ENCODE data around the gene CAPS.

Gene CAPS

GRCh38 chr19:5934069-5934401 is 20.0 kb downstream of the CAPS start:
- H3K4me1 Mint-ChIP-seq = no peaks in the 10 kb centered on the region
- peaks cover 3% of the 10 kb centered on the region for H3K36me3 Mint-ChIP-seq
- no peak overlapping the region for H3K27ac Mint-ChIP-seq
- no peak overlapping the region for H3K4me3 Mint-ChIP-seq
- H3K9me3 Mint-ChIP-seq = no peaks in the 10 kb centered on the region
- no peaks in the 10 kb centered on the region for H3K27me3 Mint-ChIP-seq

- H3K4me1 Mint-ChIP-seq = no peaks in the 10 kb centered on the region
- no peaks in the 10 kb centered on the region for H3K27me3 Mint-ChIP-seq
- no peak overlapping the region for H3K4me3 Mint-ChIP-seq
- peaks cover 3% of the 10 kb centered on the region for H3K36me3 Mint-ChIP-seq
- H3K9me3 Mint-ChIP-seq = no peaks in the 10 kb centered on the region
- no peak overlapping the region for H3K27ac Mint-ChIP-seq
These were observed 20.9 kb downstream of the CAPS start for GRCh38 chr19:5934774-5935472.

DNA sequence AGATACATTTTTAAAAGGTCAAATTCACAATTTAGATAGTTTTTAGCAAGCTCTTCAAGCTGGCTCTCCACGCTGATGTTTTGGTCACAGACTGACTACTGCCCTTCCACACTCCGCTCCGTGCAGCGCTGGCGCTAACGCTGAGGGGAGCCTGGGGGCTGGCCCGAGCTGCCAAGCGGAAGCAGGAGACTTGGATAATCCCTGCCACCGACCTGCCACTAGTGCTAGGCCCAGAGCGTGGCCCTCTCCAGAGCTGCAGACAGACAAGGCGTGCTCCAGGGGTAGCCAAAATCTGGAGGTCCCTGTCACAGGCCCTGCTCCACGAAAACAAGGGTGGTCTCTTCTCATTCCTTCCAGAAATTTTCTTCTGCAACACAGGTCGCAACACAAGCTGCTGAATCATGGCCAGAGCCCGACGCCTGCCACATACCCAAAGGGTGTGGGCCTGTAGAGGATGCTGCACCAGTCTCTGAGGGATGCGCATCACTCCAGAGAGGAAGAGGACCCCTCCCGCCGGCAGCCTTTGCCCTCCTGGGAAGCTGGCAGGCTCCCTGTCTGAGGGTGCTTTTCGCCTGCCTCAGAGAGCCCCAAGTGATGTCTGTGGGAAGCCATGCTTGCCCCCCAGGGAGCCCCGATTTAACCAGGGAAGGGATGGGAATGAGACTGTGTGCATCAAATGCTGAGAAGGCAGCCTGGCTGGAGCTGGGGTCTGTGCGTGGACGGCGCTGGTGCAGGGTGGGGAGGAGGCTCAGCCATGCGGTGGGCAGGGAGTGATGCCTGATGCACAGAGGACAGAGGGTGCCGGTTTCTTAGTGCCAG is 21.6 kb downstream of the CAPS start:
- H3K27ac Mint-ChIP-seq = peak overlapping the region; percentile 59

DNA sequence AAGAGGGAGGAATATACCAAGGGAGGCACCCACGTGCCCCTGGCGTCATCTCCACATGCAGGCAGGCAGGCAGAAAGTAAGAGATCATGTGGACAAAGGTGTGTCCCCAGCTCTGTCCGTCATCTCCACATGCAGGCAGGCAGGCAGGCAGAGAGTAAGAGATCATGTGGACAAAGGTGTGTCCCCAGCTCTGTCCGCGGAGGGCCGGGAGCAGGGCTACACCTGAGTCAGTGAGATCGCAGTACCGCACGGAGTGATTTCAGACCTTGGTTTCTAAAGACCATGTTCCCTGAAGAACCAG is 22.2 kb downstream of the CAPS start:
- Mint-ChIP-seq H3K36me3 (peaks cover 3% of the 10 kb centered on the region), H3K27me3 (no peaks in the 10 kb centered on the region), H3K4me1 (no peaks in the 10 kb centered on the region), H3K9me3 (no peaks in the 10 kb centered on the region), H3K27ac (peak overlapping the region; percentile 59), H3K4me3 (no peak overlapping the region)

More for the DNA sequence above, 21.6 kb downstream of the CAPS start:
- no peaks in the 10 kb centered on the region for H3K4me1 Mint-ChIP-seq
- no peak overlapping the region for H3K4me3 Mint-ChIP-seq
- H3K27me3 Mint-ChIP-seq = no peaks in the 10 kb centered on the region
- peaks cover 3% of the 10 kb centered on the region for H3K36me3 Mint-ChIP-seq
- no peaks in the 10 kb centered on the region for H3K9me3 Mint-ChIP-seq

GRCh38 chr19:5937550-5937949 is 23.5 kb downstream of the CAPS start:
- Mint-ChIP-seq H3K4me1 (peaks cover 6% of the 10 kb centered on the region), H3K27ac (no peak overlapping the region), H3K4me3 (no peak overlapping the region), H3K27me3 (no peaks in the 10 kb centered on the region), H3K36me3 (peaks cover 3% of the 10 kb centered on the region), H3K9me3 (no peaks in the 10 kb centered on the region)

DNA sequence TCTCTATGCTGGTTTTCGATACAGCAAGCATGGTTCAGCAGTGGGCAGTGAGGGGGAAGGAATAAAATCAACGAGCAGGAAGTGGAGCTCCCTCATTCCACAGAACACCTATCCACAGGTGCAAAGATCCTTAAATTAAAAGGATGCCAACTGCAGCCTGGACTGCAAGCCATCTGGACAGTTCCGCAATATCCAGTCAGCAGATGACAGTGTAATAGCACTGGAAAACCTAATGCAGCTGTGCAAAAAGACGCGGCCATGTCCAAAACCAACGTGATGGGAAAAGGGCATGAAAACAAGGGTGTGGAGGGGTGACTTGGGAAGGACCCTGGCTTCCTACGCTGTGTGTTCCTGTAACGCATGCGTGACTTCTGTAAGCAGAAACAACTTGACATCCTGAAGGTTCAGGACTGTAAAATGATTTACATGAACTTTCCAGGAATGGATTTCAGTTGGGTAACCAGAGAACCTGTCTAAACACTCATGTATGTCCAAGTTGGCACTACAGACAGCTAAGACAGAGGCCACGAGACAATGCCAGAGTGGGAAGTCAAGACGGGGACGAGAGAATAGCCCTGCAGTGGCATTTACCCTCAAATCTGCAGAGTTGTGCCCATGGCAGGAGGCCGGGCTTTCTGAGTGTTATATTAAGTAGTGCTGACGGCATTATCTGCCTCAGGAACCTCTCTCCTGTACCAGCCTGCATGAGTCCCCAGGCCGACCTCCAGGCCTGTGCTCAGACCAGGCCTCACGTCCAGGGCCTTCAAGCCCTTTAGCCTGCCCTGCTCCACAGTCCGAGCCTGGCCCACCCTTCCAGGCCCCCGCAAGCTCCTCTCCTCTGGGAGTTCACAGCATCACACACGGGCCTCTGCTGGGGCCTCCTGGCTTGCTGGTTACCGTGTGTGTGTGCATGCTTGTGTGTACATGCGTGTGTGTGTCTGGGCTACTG is 26.5 kb downstream of the CAPS start:
- Mint-ChIP-seq H3K9me3 (no peaks in the 10 kb centered on the region), H3K27ac (no peak overlapping the region), H3K4me1 (peaks cover 25% of the 10 kb centered on the region), H3K27me3 (no peaks in the 10 kb centered on the region), H3K4me3 (no peak overlapping the region), H3K36me3 (peaks cover under 1% of the 10 kb centered on the region)

DNA sequence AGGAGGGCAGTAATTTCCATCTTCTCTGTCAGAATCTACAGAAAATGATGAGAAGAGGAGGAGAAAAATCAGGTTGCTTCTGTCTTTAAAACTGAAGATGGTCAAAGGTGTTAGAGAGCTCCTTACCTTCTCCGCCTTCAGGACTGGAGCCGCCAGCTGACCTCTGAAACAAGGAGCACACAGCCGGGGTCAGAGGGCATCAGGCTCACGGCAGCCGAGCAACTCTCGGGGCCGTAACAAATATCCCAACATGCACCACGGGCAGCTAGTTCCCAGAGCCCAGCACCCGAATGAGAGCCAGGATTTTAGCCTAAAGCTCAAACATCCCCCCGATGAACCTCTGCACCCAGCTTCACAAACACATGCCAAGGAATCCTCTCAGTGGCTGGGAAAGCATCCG is 27.6 kb downstream of the CAPS start:
- no peaks in the 10 kb centered on the region for H3K9me3 Mint-ChIP-seq
- H3K4me3 Mint-ChIP-seq = no peak overlapping the region
- H3K36me3 Mint-ChIP-seq = peaks cover 3% of the 10 kb centered on the region
- no peak overlapping the region for H3K27ac Mint-ChIP-seq
- peaks cover 36% of the 10 kb centered on the region for H3K4me1 Mint-ChIP-seq
- no peaks in the 10 kb centered on the region for H3K27me3 Mint-ChIP-seq

DNA sequence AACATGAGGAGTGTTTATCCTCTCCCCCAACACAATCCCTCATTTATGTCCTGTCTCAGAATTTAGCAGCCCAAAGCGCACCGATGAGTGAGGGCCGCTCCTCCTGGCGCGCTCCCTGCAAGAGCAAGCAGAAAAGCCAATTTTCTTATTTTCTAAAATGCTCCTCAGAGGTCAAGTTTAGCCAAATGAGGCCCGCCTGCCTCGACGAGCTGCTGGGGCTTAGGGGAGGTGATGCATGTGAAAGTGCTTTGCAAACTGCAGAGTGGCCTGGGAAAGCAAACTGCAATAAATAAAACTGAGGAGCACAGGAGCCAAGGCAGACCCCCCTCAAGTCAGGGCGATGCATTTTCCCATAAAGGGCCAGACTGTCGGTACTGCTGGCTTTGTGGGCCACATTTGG is 29.0 kb downstream of the CAPS start:
- peaks cover 47% of the 10 kb centered on the region for H3K4me1 Mint-ChIP-seq
- no peaks in the 10 kb centered on the region for H3K9me3 Mint-ChIP-seq
- H3K27me3 Mint-ChIP-seq = no peaks in the 10 kb centered on the region
- H3K36me3 Mint-ChIP-seq = peaks cover 5% of the 10 kb centered on the region
- H3K4me3 Mint-ChIP-seq = no peak overlapping the region
- no peak overlapping the region for H3K27ac Mint-ChIP-seq

DNA sequence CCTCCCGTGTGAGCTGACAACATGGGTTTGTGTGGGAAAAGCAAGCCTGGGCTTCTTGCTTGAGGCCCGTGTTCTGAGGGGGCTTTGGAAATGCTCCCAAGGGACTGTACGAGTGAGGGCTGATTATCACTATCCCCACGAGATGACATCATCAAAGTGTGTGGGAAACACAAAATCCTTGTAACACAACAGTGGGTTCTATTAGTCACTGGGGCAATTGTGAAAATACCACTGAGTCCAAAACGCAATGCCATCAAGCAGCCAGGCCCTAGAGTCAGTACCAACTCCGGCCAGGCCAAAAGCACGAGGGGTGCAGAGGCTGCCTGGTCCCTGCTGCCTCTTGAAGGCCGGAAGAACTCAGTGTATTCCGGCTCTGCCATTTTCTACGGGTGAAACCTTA is 29.6 kb downstream of the CAPS start:
- no peaks in the 10 kb centered on the region for H3K9me3 Mint-ChIP-seq
- H3K4me1 Mint-ChIP-seq = peaks cover 51% of the 10 kb centered on the region
- no peak overlapping the region for H3K27ac Mint-ChIP-seq
- H3K4me3 Mint-ChIP-seq = no peak overlapping the region
- H3K36me3 Mint-ChIP-seq = peaks cover 5% of the 10 kb centered on the region
- no peaks in the 10 kb centered on the region for H3K27me3 Mint-ChIP-seq

GRCh38 chr19:5947435-5947834 is 33.4 kb downstream of the CAPS start:
- peaks cover 83% of the 10 kb centered on the region for H3K4me1 Mint-ChIP-seq
- H3K4me3 Mint-ChIP-seq = no peak overlapping the region
- H3K9me3 Mint-ChIP-seq = no peaks in the 10 kb centered on the region
- peaks cover 7% of the 10 kb centered on the region for H3K36me3 Mint-ChIP-seq
- peak overlapping the region; percentile 76 for H3K27ac Mint-ChIP-seq
- no peaks in the 10 kb centered on the region for H3K27me3 Mint-ChIP-seq

DNA sequence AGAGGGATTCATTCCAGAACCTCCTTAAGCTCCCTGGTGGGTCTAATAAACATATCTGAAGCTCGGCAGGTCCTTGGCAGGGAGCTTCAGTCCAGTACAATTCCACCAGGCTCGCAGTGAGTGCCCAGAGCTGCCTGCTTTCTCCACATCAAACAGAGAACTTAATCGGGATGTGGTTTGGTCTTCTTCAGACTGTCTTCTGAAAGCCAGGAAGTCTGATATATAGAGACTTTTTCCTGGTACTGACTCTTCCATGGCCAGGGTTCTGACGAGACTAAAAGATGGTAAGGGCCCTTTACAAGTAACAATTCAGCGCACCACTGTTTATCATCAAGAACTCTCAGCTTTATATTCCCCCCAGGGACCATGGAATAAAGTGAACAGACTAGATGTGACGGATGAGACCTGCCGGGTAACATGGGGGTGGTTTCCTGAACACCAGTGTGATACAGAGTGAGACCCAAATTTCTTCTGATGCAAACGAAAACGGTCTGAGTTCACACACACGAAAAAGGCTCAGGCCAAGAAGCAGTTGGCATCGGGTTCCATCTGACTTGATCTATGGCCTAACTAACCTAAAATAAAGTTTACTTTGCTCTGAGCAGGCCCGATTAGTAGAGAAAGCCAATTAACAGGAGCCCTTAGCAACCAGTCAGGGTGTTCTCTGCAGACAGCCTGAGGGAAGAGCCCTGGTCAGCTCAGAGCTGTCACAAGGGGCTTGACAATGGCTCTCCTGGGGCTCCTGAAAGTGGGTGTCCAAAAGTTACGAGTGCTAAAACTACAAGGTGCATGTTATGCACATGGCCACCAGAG is 34.9 kb downstream of the CAPS start:
- Mint-ChIP-seq H3K27ac (peak overlapping the region; percentile 95), H3K4me1 (peaks cover 91% of the 10 kb centered on the region), H3K36me3 (peaks cover 8% of the 10 kb centered on the region)

GRCh38 chr19:5949792-5950305 is 35.8 kb downstream of the CAPS start:
- Mint-ChIP-seq H3K9me3 (no peaks in the 10 kb centered on the region), H3K27ac (peak overlapping the region; percentile 95), H3K36me3 (peaks cover 12% of the 10 kb centered on the region)

More for the DNA sequence above, 34.9 kb downstream of the CAPS start:
- H3K27me3 Mint-ChIP-seq = no peaks in the 10 kb centered on the region
- H3K4me3 Mint-ChIP-seq = peak overlapping the region; percentile 78
- no peaks in the 10 kb centered on the region for H3K9me3 Mint-ChIP-seq

DNA sequence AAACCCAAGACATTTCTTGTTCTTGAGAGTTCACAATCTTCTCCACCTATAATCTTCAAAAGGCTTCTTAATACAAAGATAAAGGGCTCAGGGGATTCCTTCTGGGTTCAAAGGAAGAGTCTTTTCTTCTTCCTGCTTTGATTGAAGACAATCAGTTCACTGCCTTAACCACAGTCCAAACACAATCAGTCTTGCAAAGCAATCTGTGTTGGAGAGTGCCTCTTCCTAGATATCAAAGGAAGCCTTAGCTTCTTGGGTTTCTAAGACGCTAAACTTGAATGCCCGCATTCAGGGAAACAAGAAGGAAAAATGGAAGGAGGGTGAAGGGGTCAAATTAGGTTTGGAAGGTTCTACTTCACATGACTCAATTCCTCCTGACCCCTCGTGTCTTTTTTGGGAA is 36.7 kb downstream of the CAPS start:
- Mint-ChIP-seq H3K27ac (peak overlapping the region; percentile 95), H3K9me3 (no peaks in the 10 kb centered on the region), H3K27me3 (no peaks in the 10 kb centered on the region), H3K4me1 (peaks cover 90% of the 10 kb centered on the region), H3K4me3 (peak overlapping the region; percentile 78), H3K36me3 (peaks cover 11% of the 10 kb centered on the region)

More at GRCh38 chr19:5949792-5950305, 35.8 kb downstream of the CAPS start:
- peaks cover 95% of the 10 kb centered on the region for H3K4me1 Mint-ChIP-seq
- H3K4me3 Mint-ChIP-seq = peak overlapping the region; percentile 78
- no peaks in the 10 kb centered on the region for H3K27me3 Mint-ChIP-seq

- H3K4me1 Mint-ChIP-seq = peaks cover 89% of the 10 kb centered on the region
- H3K27me3 Mint-ChIP-seq = no peaks in the 10 kb centered on the region
- H3K9me3 Mint-ChIP-seq = no peaks in the 10 kb centered on the region
- peak overlapping the region; percentile 91 for H3K27ac Mint-ChIP-seq
- H3K4me3 Mint-ChIP-seq = peak overlapping the region; percentile 49
- H3K36me3 Mint-ChIP-seq = peaks cover 9% of the 10 kb centered on the region
These were observed 37.3 kb downstream of the CAPS start for GRCh38 chr19:5951338-5951861.

All from activated naive CD4-positive, alpha-beta T cell treated with anti-CD3 and anti-CD28 coated beads, Interleukin-2, amount 50 U/mL, for 24 hours (primary cell).